DOHH2 (cell line): ENCODE results near the gene KCNJ14.

ENCODE experiments used
- CTCF ChIP-seq: fragments of 200-600 bp; sonication (generic); IDR thresholded peaks from one replicate; pipeline ENCODE4 v1.5.1; 2014; ENCODE audit warnings: antibody characterized with exemption, mild to moderate bottlenecking, low read depth, low read length; ENCODE audit not compliant: poor library complexity, severe bottlenecking
- EZH2phosphoT487 ChIP-seq: fragments of 200-600 bp; sonication (generic); IDR thresholded peaks from 2 replicates; pipeline ENCODE4 v1.6.1; 2017; ENCODE audit warnings: borderline replicate concordance, mild to moderate bottlenecking, antibody characterized with exemption, low read length, moderate library complexity, mixed read lengths

GRCh38 chr19:48452289-48453190 is 2.8 kb upstream of the KCNJ14 start:
- TF ChIP-seq CTCF: no peak
- TF ChIP-seq EZH2phosphoT487: no peak
